IMR-90 (cell line): Measurements from ENCODE around the gene NOVA2. TPM values are rescaled to one million over a fixed set of nuclear protein-coding genes. Genes with fewer than 3 reads are reported as not detected.

Experiments
- ATAC-seq: fragments of 200-7000 bp; cut with Tn5 transposase; 2 replicates; pipeline ENCODE4 v1.9.1; 2020; ENCODE audit warnings: low read depth, mild to moderate bottlenecking, moderate library complexity
- BruUV-seq: library from RNA; stranded (reverse); fragments of 400-500 nt; replicated peaks from 2 replicates; lab custom pipeline; 2021; lab: Mats Ljungman, UMichigan
- CTCF ChIA-PET: fragments of 300-600 bp; formaldehyde crosslinking; extraction: SDS; loops from one replicate; lab custom pipeline; 2021; ENCODE audit warnings: antibody characterized with exemption; lab: Yijun Ruan, JAX
- POLR2A ChIA-PET: fragments of 300-600 bp; sonication (Branson Sonifier 250); formaldehyde crosslinking; loops from one replicate; lab custom pipeline; 2022; ENCODE audit warnings: antibody characterized with exemption; ENCODE audit not compliant: unreplicated experiment; lab: Charles Lee
- DNase-seq: peaks from one replicate; pipeline ENCODE4 v3.0.0; 2013
- H2AFZ ChIP-seq: replicated peaks from 2 replicates; pipeline ENCODE3; 2013; ENCODE audit warnings: low read length, mild to moderate bottlenecking; ENCODE audit not compliant: poor library complexity
- H2AK5ac ChIP-seq: 2 replicates; pipeline ENCODE4 v1.6.1; 2013; ENCODE audit warnings: low read depth, low read length, inconsistent platforms
- H2AK9ac ChIP-seq: replicated peaks from 2 replicates; pipeline ENCODE3; 2013; ENCODE audit warnings: mild to moderate bottlenecking, low read depth, low read length, moderate library complexity; ENCODE audit not compliant: poor library complexity
- H2BK120ac ChIP-seq: 2 replicates; pipeline ENCODE4 v1.6.1; 2013; ENCODE audit warnings: low read depth, low read length, inconsistent platforms
- H2BK15ac ChIP-seq: 3 replicates; pipeline ENCODE4 v1.6.1; 2013; ENCODE audit warnings: low read depth, low read length, inconsistent platforms
- H2BK20ac ChIP-seq: 2 replicates; pipeline ENCODE4 v1.6.1; 2013; ENCODE audit warnings: low read depth, mild to moderate bottlenecking, inconsistent platforms, low read length, moderate library complexity
- H2BK5ac ChIP-seq: 2 replicates; pipeline ENCODE4 v1.6.1; 2013; ENCODE audit warnings: mild to moderate bottlenecking, low read depth, low read length, inconsistent platforms; ENCODE audit not compliant: poor library complexity, severe bottlenecking
- H3K14ac ChIP-seq: replicated peaks from 2 replicates; pipeline ENCODE4 v1.6.1; 2013; ENCODE audit warnings: low read depth, low read length, inconsistent platforms
- H3K18ac ChIP-seq: 2 replicates; pipeline ENCODE4 v1.6.1; 2013; ENCODE audit warnings: low read depth, low read length, control low read depth
- H3K23ac ChIP-seq: 2 replicates; pipeline ENCODE4 v1.6.1; 2013; ENCODE audit warnings: low read depth, low read length, inconsistent platforms
- H3K27ac ChIP-seq: 2 replicates; pipeline ENCODE4 v1.5.1; 2013; ENCODE audit warnings: mild to moderate bottlenecking, control low read depth, low read length; ENCODE audit not compliant: insufficient read depth
- H3K27me3 ChIP-seq: 2 replicates; pipeline ENCODE4 v1.6.1; 2013; ENCODE audit warnings: low read length; ENCODE audit not compliant: control insufficient read depth, insufficient read depth
- H3K36me3 ChIP-seq: 2 replicates; pipeline ENCODE4 v1.6.1; 2013; ENCODE audit warnings: low read length, mixed read lengths; ENCODE audit not compliant: control insufficient read depth, insufficient read depth
- H3K4ac ChIP-seq: 2 replicates; pipeline ENCODE4 v1.6.1; 2013; ENCODE audit warnings: low read depth, low read length, inconsistent platforms
- H3K4me1 ChIP-seq: 2 replicates; pipeline ENCODE4 v1.6.1; 2013; ENCODE audit warnings: low read length, mixed read lengths; ENCODE audit not compliant: control insufficient read depth, insufficient read depth
- H3K4me2 ChIP-seq: 2 replicates; pipeline ENCODE4 v1.6.1; 2013; ENCODE audit warnings: low read depth, mild to moderate bottlenecking, control low read depth, low read length, moderate library complexity
- H3K4me3 ChIP-seq: 2 replicates; pipeline ENCODE4 v1.5.1; 2013; ENCODE audit warnings: low read depth, mild to moderate bottlenecking, control low read depth, low read length, moderate library complexity; ENCODE audit not compliant: insufficient read depth
- H3K56ac ChIP-seq: 2 replicates; pipeline ENCODE4 v1.6.1; 2013; ENCODE audit warnings: low read length, inconsistent platforms; ENCODE audit not compliant: insufficient read depth; ENCODE audit errors: extremely low read depth
- H3K79me1 ChIP-seq, 2 experiments: 2 replicates each; pipeline ENCODE4 v1.6.1; 2013; ENCODE audit warnings: low read length in 2 of 2, inconsistent platforms in 1 of 2, low read depth in 1 of 2
- H3K9ac ChIP-seq: 2 replicates; pipeline ENCODE4 v1.6.1; 2013; ENCODE audit warnings: low read depth, low read length, control low read depth
- H3K9me1 ChIP-seq: 2 replicates; pipeline ENCODE4 v1.6.1; 2013; ENCODE audit warnings: low read length, inconsistent platforms; ENCODE audit not compliant: insufficient read depth
- H3K9me3 ChIP-seq: 2 replicates; pipeline ENCODE4 v1.6.1; 2013; ENCODE audit warnings: low read length; ENCODE audit not compliant: control insufficient read depth, insufficient read depth
- H4K20me1 ChIP-seq: 2 replicates; pipeline ENCODE4 v1.6.1; 2013; ENCODE audit warnings: low read length, inconsistent platforms; ENCODE audit not compliant: insufficient read depth
- H4K5ac ChIP-seq: 2 replicates; pipeline ENCODE4 v1.6.1; 2013; ENCODE audit warnings: mild to moderate bottlenecking, low read depth, low read length, control low read depth
- H4K8ac ChIP-seq, 2 experiments: 2 replicates each; pipeline ENCODE4 v1.6.1; 2013; ENCODE audit warnings: low read depth in 2 of 2, low read length in 2 of 2, control low read depth in 1 of 2, inconsistent platforms in 1 of 2
- H4K91ac ChIP-seq: 2 replicates; pipeline ENCODE4 v1.6.1; 2013; ENCODE audit warnings: low read depth, low read length, inconsistent platforms; ENCODE audit not compliant: insufficient read depth
- BHLHE40 ChIP-seq: fragments of 150-350 bp; IDR thresholded peaks from 2 replicates; pipeline ENCODE4 v1.6.1; 2016; ENCODE audit warnings: mild to moderate bottlenecking, low read depth, low read length
- CEBPB ChIP-seq: IDR thresholded peaks from 2 replicates; pipeline ENCODE4 v1.6.1; 2012; ENCODE audit warnings: low read depth, low read length, improper control_type of control experiment
- CHD1 ChIP-seq: IDR thresholded peaks from 2 replicates; pipeline ENCODE4 v1.6.1; 2012; ENCODE audit warnings: low read depth, low read length, improper control_type of control experiment
- FOS ChIP-seq: fragments of 150-350 bp; IDR thresholded peaks from 2 replicates; pipeline ENCODE4 v1.6.1; 2016; ENCODE audit warnings: low read depth, low read length
- MAFK ChIP-seq: IDR thresholded peaks from 2 replicates; pipeline ENCODE4 v1.6.1; 2012; ENCODE audit warnings: low read depth, low read length, improper control_type of control experiment
- MAZ ChIP-seq: IDR thresholded peaks from 2 replicates; pipeline ENCODE4 v1.6.1; 2012; ENCODE audit warnings: low read depth, mild to moderate bottlenecking, low read length, improper control_type of control experiment, moderate library complexity, borderline replicate concordance
- MXI1 ChIP-seq: IDR thresholded peaks from 2 replicates; pipeline ENCODE4 v1.6.1; 2012; ENCODE audit warnings: low read depth, mild to moderate bottlenecking, low read length, moderate library complexity, borderline replicate concordance
- NFE2L2 ChIP-seq: fragments of 150-350 bp; IDR thresholded peaks from 2 replicates; pipeline ENCODE4 v1.6.1; 2016; ENCODE audit warnings: low read depth, mild to moderate bottlenecking, low read length
- POLR2A ChIP-seq: IDR thresholded peaks from 2 replicates; pipeline ENCODE4 v1.6.1; 2012; ENCODE audit warnings: mild to moderate bottlenecking, low read depth, low read length
- RAD21 ChIP-seq: IDR thresholded peaks from 2 replicates; pipeline ENCODE4 v1.6.1; 2012; ENCODE audit warnings: low read length, improper control_type of control experiment
- RCOR1 ChIP-seq: IDR thresholded peaks from 2 replicates; pipeline ENCODE4 v1.6.1; 2012; ENCODE audit warnings: mild to moderate bottlenecking, low read length, improper control_type of control experiment; ENCODE audit not compliant: insufficient replicate concordance
- RFX5 ChIP-seq: IDR thresholded peaks from 2 replicates; pipeline ENCODE4 v1.8.0; 2012; ENCODE audit warnings: low read depth, mild to moderate bottlenecking, low read length, moderate library complexity
- SMC3 ChIP-seq: fragments of 150-350 bp; IDR thresholded peaks from 2 replicates; pipeline ENCODE4 v1.6.1; 2016; ENCODE audit warnings: low read depth, mild to moderate bottlenecking, antibody characterized with exemption, low read length, moderate library complexity
- WGBS, 2 experiments: methylation state at CpG; one replicate each; pipeline versions ENCODE4 v1.1.5 to v1.1.7; 2013; ENCODE audit warnings: missing lambda C conversion rate in 2 of 2; ENCODE audit not compliant: insufficient read length in 1 of 2; ENCODE audit errors: extremely low coverage in 2 of 2; 5-methylcytosine and 5-hydroxymethylcytosine counted together
- dilution Hi-C: fragments of 300-500 bp; cut with HindIII; formaldehyde crosslinking; loops from one replicate; pipeline ENCODE4 v1.14.3; 2018; ENCODE audit warnings: low sequenced_read_pairs; ENCODE audit not compliant: unreplicated experiment
- in situ Hi-C: fragments of 300-500 bp; cut with MboI; formaldehyde crosslinking; loops from 3 replicates; pipeline ENCODE4 v1.14.3; 2019; ENCODE audit warnings: low sequenced_read_pairs, inconsistent platforms, mixed read lengths
- intact Hi-C: fragments of 100-400 bp; cut with micrococcal nuclease; formaldehyde crosslinking; loops from 2 replicates; pipeline ENCODE4 v1.10.0; 2022
- polyA plus RNA-seq, 3 experiments: library from polyadenylated mRNA; depleted of rRNA; stranded (reverse); fragments of >200 nt; gene quantifications; 2 replicates each; pipeline ENCODE4 v1.2.3, GENCODE V29; 2012; ENCODE audit warnings: low replicate concordance in 1 of 3
- total RNA-seq: library from RNA; depleted of rRNA; stranded (reverse); fragments of >200 nt; gene quantifications from 2 replicates; pipeline ENCODE4 v1.2.3, GENCODE V29; 2012
- TF ChIP-seq, protein P1 (sequence below): fragments of 150-350 bp; IDR thresholded peaks from 2 replicates; pipeline ENCODE4 v1.6.1; 2017; ENCODE audit warnings: mild to moderate bottlenecking, antibody characterized with exemption, low read length, low read depth
- TF ChIP-seq, protein P2 (sequence below): conservative IDR thresholded peaks from 2 replicates; pipeline ENCODE4 v1.5.1; 2012; ENCODE audit warnings: mild to moderate bottlenecking, low read depth, low read length, improper control_type of control experiment
- TF ChIP-seq, protein P3 (sequence below): fragments of 150-350 bp; IDR thresholded peaks from 2 replicates; pipeline ENCODE4 v1.6.1; 2016; ENCODE audit warnings: low read depth, mild to moderate bottlenecking, low read length, moderate library complexity, borderline replicate concordance

The NOVA2 gene
- total and polyA plus RNA-seq, 2 of the 4 experiments (the other 2 are of a cell fraction), result 0.03 TPM; not detected in 1

DNA sequence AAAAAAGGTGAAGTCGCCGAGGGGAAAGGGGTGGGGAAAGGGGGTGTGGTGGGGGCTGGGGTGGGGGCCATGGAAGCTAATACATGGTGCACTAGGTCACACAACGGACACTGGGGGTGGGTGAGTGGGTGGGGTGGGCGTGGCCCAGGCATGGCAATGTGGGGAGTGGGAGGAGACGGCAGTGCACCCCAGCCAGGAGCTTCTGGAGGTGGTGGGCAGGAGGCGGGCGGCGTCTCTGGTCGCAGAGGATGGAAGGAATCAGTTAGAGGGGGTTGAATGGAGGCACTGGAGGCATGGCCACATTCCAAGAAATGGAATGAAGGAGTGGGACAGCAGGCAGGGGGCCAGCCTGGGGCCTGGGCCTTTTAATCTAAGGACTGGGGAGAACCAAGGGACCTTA lies 39.9 kb downstream of the NOVA2 start:
- dilution Hi-C loops, result no loop called here
- no peaks in the 10 kb centered on the region for H4K20me1 ChIP-seq
- in situ Hi-C loops, result no loop called here
- no peak overlapping the region for H4K5ac ChIP-seq
- CTCF ChIA-PET, result no interaction called here
- H3K4me3 ChIP-seq, result no peak overlapping the region
- H3K27me3 ChIP-seq, result peaks cover 47% of the 10 kb centered on the region
- H3K27ac ChIP-seq, result no peak overlapping the region
- no peak overlapping the region for H2AFZ ChIP-seq
- H3K9me3 ChIP-seq, result no peaks in the 10 kb centered on the region; the same call in none of the 2 replicates
- no peaks in the 10 kb centered on the region for H3K79me1 ChIP-seq
- no peak overlapping the region for H3K4ac ChIP-seq
- H2BK15ac ChIP-seq, result no peak overlapping the region
- ATAC-seq, result no peak
- H3K9me1 ChIP-seq, result no peaks in the 10 kb centered on the region
- TF ChIP-seq SMC3 (no peak), MAZ (no peak), RAD21 (no peak), CHD1 (no peak), POLR2A (no peak), BHLHE40 (no peak), RCOR1 (no peak), FOS (no peak), RFX5 (no peak), MAFK (no peak), NFE2L2 (no peak), CEBPB (no peak), MXI1 (no peak)
- TF ChIP-seq, protein P1, sequence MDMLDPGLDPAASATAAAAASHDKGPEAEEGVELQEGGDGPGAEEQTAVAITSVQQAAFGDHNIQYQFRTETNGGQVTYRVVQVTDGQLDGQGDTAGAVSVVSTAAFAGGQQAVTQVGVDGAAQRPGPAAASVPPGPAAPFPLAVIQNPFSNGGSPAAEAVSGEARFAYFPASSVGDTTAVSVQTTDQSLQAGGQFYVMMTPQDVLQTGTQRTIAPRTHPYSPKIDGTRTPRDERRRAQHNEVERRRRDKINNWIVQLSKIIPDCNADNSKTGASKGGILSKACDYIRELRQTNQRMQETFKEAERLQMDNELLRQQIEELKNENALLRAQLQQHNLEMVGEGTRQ, result no peak
- TF ChIP-seq, protein P2, sequence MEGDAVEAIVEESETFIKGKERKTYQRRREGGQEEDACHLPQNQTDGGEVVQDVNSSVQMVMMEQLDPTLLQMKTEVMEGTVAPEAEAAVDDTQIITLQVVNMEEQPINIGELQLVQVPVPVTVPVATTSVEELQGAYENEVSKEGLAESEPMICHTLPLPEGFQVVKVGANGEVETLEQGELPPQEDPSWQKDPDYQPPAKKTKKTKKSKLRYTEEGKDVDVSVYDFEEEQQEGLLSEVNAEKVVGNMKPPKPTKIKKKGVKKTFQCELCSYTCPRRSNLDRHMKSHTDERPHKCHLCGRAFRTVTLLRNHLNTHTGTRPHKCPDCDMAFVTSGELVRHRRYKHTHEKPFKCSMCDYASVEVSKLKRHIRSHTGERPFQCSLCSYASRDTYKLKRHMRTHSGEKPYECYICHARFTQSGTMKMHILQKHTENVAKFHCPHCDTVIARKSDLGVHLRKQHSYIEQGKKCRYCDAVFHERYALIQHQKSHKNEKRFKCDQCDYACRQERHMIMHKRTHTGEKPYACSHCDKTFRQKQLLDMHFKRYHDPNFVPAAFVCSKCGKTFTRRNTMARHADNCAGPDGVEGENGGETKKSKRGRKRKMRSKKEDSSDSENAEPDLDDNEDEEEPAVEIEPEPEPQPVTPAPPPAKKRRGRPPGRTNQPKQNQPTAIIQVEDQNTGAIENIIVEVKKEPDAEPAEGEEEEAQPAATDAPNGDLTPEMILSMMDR, result no peak
- TF ChIP-seq, protein P3, sequence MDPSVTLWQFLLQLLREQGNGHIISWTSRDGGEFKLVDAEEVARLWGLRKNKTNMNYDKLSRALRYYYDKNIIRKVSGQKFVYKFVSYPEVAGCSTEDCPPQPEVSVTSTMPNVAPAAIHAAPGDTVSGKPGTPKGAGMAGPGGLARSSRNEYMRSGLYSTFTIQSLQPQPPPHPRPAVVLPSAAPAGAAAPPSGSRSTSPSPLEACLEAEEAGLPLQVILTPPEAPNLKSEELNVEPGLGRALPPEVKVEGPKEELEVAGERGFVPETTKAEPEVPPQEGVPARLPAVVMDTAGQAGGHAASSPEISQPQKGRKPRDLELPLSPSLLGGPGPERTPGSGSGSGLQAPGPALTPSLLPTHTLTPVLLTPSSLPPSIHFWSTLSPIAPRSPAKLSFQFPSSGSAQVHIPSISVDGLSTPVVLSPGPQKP, result no peak
- H2BK120ac ChIP-seq, result no peak overlapping the region
- H4K91ac ChIP-seq, result no peak overlapping the region
- no peak overlapping the region for H2AK9ac ChIP-seq
- H2AK5ac ChIP-seq, result no peak overlapping the region
- H3K18ac ChIP-seq, result no peak overlapping the region
- no peaks in the 10 kb centered on the region for H3K4me1 ChIP-seq
- WGBS, 2 experiments, result 70% methylated on average over 2 of the region's 9 CpGs; no CpG with 5 or more reads in 1 of the 2 experiments
- BruUV-seq, result no TSS peak
- H3K14ac ChIP-seq, result no peak overlapping the region
- H3K36me3 ChIP-seq, result no peaks in the 10 kb centered on the region
- no peak for DNase-seq
- no peak overlapping the region for H2BK20ac ChIP-seq
- no peak overlapping the region for H3K4me2 ChIP-seq
- POLR2A ChIA-PET, result no interaction called here
- no peak overlapping the region for H3K9ac ChIP-seq
- H3K56ac ChIP-seq, result no peak overlapping the region
- H3K23ac ChIP-seq, result no peak overlapping the region
- no peak overlapping the region for H2BK5ac ChIP-seq
- intact Hi-C loops, result no loop called here
- no peak overlapping the region for H4K8ac ChIP-seq
